ENCODE measurements around the gene XG. TPM values are rescaled to one million over a fixed set of nuclear protein-coding genes. Genes with fewer than 3 reads are reported as not detected.
"Not testable (repeated sequence)": the region's sequence is repeated elsewhere in the genome, so short reads cannot be mapped to it uniquely, and the experiment has no call there.

XG gene
- total and polyA plus RNA-seq, 4 donors = 0.21 to 0.71 (median 0.39) TPM

DNA sequence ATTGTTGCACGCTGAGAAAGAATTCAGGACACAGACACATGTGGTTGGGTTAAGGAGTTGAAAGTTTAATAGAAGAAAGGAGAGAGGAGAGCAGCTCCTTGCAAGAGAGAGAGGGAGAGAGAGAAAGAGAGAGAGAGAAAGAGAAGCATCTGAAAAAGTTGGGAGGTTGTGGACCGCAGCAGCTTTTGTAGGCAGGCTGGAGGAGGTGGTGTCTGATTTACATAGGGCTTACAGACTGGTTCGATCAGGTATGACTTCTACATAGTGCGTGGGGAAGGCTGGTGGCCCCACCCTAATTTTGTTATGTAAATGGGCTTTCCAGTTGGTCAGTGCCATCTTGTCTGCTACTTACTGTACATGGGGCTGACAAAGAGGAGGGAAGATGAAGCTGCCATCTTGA, 49.4 kb downstream of the XG start:
- DNase-seq (no peak), ATAC-seq (ENCODE audit: insufficient read depth, low FRiP score) (no peak)
- 89 to 95% methylated on average over 4 of the region's 4 CpGs for WGBS, 2 donors
- H3K9ac ChIP-seq (ENCODE audit: insufficient read depth in 1 of 2, low read length in 2 of 2) = no peak overlapping the region
- no peaks in the 10 kb centered on the region for H3K36me3 ChIP-seq (ENCODE audit: control insufficient read depth in 4 of 4, insufficient read depth in 4 of 4, low read length in 4 of 4)
- TF ChIP-seq, protein P1, sequence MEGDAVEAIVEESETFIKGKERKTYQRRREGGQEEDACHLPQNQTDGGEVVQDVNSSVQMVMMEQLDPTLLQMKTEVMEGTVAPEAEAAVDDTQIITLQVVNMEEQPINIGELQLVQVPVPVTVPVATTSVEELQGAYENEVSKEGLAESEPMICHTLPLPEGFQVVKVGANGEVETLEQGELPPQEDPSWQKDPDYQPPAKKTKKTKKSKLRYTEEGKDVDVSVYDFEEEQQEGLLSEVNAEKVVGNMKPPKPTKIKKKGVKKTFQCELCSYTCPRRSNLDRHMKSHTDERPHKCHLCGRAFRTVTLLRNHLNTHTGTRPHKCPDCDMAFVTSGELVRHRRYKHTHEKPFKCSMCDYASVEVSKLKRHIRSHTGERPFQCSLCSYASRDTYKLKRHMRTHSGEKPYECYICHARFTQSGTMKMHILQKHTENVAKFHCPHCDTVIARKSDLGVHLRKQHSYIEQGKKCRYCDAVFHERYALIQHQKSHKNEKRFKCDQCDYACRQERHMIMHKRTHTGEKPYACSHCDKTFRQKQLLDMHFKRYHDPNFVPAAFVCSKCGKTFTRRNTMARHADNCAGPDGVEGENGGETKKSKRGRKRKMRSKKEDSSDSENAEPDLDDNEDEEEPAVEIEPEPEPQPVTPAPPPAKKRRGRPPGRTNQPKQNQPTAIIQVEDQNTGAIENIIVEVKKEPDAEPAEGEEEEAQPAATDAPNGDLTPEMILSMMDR (IDR thresholded peaks at IDR 0.05; ENCODE audit: control extremely low read depth, extremely low read depth) = no peak
- H3K9me3 ChIP-seq (ENCODE audit: control insufficient read depth in 4 of 4, insufficient read depth in 3 of 4, low read length in 3 of 4) = no peaks in the 10 kb centered on the region
- H3K27me3 ChIP-seq (ENCODE audit: control insufficient read depth in 3 of 3, insufficient read depth in 3 of 3, low read length in 2 of 3) = peaks cover 0 to 4% (median 2%) of the 10 kb centered on the region in 3 donors
- no peak overlapping the region for H3K4me3 ChIP-seq
- no peak overlapping the region for H3K27ac ChIP-seq (ENCODE audit: low read depth in 1 of 2, low read length in 1 of 2)
- H3K4me1 ChIP-seq (ENCODE audit: control insufficient read depth in 5 of 5, insufficient read depth in 5 of 5, low read length in 5 of 5) = no peaks in the 10 kb centered on the region

DNA sequence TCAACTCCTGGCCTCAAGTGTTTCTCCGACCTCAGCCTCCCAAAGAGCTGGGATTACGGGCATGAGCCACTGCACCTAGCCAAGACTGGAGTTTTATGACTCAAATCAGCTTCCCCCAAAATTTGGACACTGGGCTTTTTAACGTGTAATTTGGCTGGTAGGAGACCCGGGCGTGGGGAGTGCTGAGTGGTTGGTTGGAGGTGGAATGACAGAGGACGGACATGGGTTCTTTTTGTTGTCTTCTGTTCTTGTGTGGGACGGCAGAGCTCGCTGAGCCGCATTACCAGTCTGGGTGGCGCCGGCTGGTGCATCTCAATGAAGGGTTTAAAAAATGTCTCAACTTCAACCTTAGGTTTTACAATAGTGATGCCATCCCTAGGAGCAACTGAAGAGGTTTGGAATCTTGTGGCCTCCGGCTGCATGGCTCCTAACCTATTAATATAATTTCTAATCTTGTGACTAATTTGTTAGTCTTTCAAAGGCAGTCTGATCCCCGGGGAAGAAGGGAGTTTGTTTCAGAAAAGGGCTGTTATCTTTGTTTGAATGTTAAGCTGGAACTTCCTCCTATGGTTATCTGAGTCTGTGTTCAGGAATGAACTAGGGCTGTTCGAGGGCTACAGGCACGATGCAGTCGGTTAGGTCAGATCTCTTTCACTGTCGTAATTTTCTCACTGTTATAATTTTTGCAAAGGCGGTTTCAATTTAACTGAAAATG, 50.7 kb downstream of the XG start:
- not testable (repeated sequence) for H3K9ac ChIP-seq (ENCODE audit: insufficient read depth in 1 of 2, low read length in 2 of 2); H3K9me3 ChIP-seq (ENCODE audit: control insufficient read depth in 4 of 4, insufficient read depth in 3 of 4, low read length in 3 of 4); H3K36me3 ChIP-seq (ENCODE audit: control insufficient read depth in 4 of 4, insufficient read depth in 4 of 4, low read length in 4 of 4); H3K4me3 ChIP-seq; H3K4me1 ChIP-seq (ENCODE audit: control insufficient read depth in 5 of 5, insufficient read depth in 5 of 5, low read length in 5 of 5); H3K27me3 ChIP-seq (ENCODE audit: control insufficient read depth in 3 of 3, insufficient read depth in 3 of 3, low read length in 2 of 3); H3K27ac ChIP-seq (ENCODE audit: low read depth in 1 of 2, low read length in 1 of 2); ATAC-seq (ENCODE audit: insufficient read depth, low FRiP score); DNase-seq
- 63 to 64% methylated on average over 17 to 18 of the region's 18 CpGs for WGBS, 2 donors

DNA sequence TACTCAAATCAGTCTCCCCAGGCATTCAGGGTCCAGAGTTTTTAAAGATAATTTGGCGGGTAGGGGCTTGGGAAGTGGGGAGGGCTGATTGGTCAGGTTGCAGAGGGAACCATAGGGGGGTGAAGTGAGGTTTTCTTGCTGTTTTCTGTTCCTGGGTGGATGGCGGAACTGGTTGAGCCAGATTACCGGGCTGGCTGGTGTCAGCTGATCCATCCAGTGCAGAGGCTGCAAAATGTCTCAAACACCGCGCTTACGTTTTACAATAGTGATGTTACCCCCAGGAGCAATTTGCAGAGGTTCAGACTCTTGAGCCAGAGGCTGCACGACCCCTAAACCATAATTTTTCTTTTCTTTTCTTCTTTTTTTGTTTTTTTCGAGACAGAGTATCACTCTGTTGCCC, 51.6 kb downstream of the XG start:
- H3K27me3 ChIP-seq (ENCODE audit: control insufficient read depth in 3 of 3, insufficient read depth in 3 of 3, low read length in 2 of 3) = peaks cover 0 to 11% (median 5%) of the 10 kb centered on the region in 3 donors
- not testable (repeated sequence) for ATAC-seq (ENCODE audit: insufficient read depth, low FRiP score); H3K27ac ChIP-seq (ENCODE audit: low read depth in 1 of 2, low read length in 1 of 2); H3K4me1 ChIP-seq (ENCODE audit: control insufficient read depth in 5 of 5, insufficient read depth in 5 of 5, low read length in 5 of 5); H3K36me3 ChIP-seq (ENCODE audit: control insufficient read depth in 4 of 4, insufficient read depth in 4 of 4, low read length in 4 of 4); H3K9me3 ChIP-seq (ENCODE audit: control insufficient read depth in 4 of 4, insufficient read depth in 3 of 4, low read length in 3 of 4); H3K9ac ChIP-seq (ENCODE audit: insufficient read depth in 1 of 2, low read length in 2 of 2); H3K4me3 ChIP-seq
- WGBS, 2 donors = 68 to 89% methylated on average over 7 to 8 of the region's 8 CpGs
- DNase-seq = peak in 1 of 3 donors; percentile 20

DNA sequence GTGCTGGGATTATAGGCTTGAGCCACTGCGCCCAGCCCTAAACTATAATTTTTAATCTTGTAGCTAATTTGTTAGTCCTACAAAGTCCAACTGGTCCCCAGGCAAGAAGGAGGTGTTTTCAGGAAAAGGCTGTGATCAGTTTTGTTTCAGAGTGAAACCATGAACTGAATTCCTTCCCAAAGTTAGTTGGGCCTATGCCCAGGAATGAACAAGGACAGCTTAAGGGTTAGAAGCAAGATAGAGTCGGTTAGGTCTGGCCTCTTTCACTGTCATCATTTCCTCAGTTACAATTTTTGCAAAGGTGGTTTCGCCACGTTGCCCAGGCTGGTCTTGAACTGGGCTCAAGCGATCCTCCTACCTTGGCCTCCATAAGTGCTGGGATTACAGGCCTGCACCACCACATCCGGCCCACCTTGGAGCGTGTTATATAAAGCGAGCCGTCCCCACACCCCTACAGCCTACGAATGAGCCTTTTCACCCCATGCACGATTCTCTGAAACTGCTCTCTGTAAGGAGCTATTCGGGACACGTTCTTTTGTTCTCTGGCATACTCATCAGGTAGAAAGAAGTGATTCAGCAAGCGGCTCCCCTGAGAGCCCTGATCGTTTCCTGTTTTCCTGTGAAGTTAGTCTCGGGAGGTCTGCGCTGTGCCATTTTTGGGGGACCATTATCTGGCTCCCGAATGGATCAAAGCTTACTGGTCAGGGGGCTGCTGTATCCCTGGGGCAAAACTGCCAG, 52.4 kb downstream of the XG start:
- H3K27ac ChIP-seq (ENCODE audit: low read depth in 1 of 2, low read length in 1 of 2); ATAC-seq (ENCODE audit: insufficient read depth, low FRiP score): not testable (repeated sequence)
- 84 to 86% methylated on average over 15 to 18 of the region's 18 CpGs for WGBS, 2 donors

GRCh38 chrX:2804858-2805257, 53.0 kb downstream of the XG start:
- not testable (repeated sequence) for DNase-seq; H3K4me3 ChIP-seq; ATAC-seq (ENCODE audit: insufficient read depth, low FRiP score); H3K4me1 ChIP-seq (ENCODE audit: control insufficient read depth in 5 of 5, insufficient read depth in 5 of 5, low read length in 5 of 5); H3K36me3 ChIP-seq (ENCODE audit: control insufficient read depth in 4 of 4, insufficient read depth in 4 of 4, low read length in 4 of 4); H3K9me3 ChIP-seq (ENCODE audit: control insufficient read depth in 4 of 4, insufficient read depth in 3 of 4, low read length in 3 of 4); H3K9ac ChIP-seq (ENCODE audit: insufficient read depth in 1 of 2, low read length in 2 of 2); H3K27ac ChIP-seq (ENCODE audit: low read depth in 1 of 2, low read length in 1 of 2)
- H3K27me3 ChIP-seq (ENCODE audit: control insufficient read depth in 3 of 3, insufficient read depth in 3 of 3, low read length in 2 of 3) = peaks cover 0 to 11% (median 5%) of the 10 kb centered on the region in 3 donors
- 86 to 87% methylated on average over 11 to 20 of the region's 20 CpGs for WGBS, 2 donors

More for the DNA sequence above, 52.4 kb downstream of the XG start:
- not testable (repeated sequence) for H3K36me3 ChIP-seq (ENCODE audit: control insufficient read depth in 4 of 4, insufficient read depth in 4 of 4, low read length in 4 of 4); H3K9ac ChIP-seq (ENCODE audit: insufficient read depth in 1 of 2, low read length in 2 of 2); H3K9me3 ChIP-seq (ENCODE audit: control insufficient read depth in 4 of 4, insufficient read depth in 3 of 4, low read length in 3 of 4); H3K4me3 ChIP-seq; DNase-seq; H3K4me1 ChIP-seq (ENCODE audit: control insufficient read depth in 5 of 5, insufficient read depth in 5 of 5, low read length in 5 of 5)
- peaks cover 0 to 11% (median 5%) of the 10 kb centered on the region in 3 donors for H3K27me3 ChIP-seq (ENCODE audit: control insufficient read depth in 3 of 3, insufficient read depth in 3 of 3, low read length in 2 of 3)

All from lung (tissue), 12 donors.